IMR-90 (cell line): ENCODE results near the gene ERP27.

Experiments
- POLR2A ChIP-seq: IDR thresholded peaks from 2 replicates; pipeline ENCODE4 v1.6.1; 2012; ENCODE audit warnings: mild to moderate bottlenecking, low read depth, low read length
- RAD21 ChIP-seq: IDR thresholded peaks from 2 replicates; pipeline ENCODE4 v1.6.1; 2012; ENCODE audit warnings: low read length, improper control_type of control experiment
- TF ChIP-seq, protein P1 (sequence below): fragments of 150-350 bp; IDR thresholded peaks from 2 replicates; pipeline ENCODE4 v1.6.1; 2017; ENCODE audit warnings: mild to moderate bottlenecking, antibody characterized with exemption, low read length, low read depth

GRCh38 chr12:14890701-14891100, 47.6 kb downstream of the ERP27 start:
- TF ChIP-seq RAD21 (no peak), POLR2A (no peak)
- TF ChIP-seq, protein P1, sequence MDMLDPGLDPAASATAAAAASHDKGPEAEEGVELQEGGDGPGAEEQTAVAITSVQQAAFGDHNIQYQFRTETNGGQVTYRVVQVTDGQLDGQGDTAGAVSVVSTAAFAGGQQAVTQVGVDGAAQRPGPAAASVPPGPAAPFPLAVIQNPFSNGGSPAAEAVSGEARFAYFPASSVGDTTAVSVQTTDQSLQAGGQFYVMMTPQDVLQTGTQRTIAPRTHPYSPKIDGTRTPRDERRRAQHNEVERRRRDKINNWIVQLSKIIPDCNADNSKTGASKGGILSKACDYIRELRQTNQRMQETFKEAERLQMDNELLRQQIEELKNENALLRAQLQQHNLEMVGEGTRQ = no peak
